Measurements from ENCODE around the gene IFNL2.
A peak's percentile ranks its signal among the peaks of the same experiment; 100 is the strongest.
"Not testable (repeated sequence)": the region's sequence is repeated elsewhere in the genome, so short reads cannot be mapped to it uniquely, and the experiment has no call there.

IFNL2 gene

DNA sequence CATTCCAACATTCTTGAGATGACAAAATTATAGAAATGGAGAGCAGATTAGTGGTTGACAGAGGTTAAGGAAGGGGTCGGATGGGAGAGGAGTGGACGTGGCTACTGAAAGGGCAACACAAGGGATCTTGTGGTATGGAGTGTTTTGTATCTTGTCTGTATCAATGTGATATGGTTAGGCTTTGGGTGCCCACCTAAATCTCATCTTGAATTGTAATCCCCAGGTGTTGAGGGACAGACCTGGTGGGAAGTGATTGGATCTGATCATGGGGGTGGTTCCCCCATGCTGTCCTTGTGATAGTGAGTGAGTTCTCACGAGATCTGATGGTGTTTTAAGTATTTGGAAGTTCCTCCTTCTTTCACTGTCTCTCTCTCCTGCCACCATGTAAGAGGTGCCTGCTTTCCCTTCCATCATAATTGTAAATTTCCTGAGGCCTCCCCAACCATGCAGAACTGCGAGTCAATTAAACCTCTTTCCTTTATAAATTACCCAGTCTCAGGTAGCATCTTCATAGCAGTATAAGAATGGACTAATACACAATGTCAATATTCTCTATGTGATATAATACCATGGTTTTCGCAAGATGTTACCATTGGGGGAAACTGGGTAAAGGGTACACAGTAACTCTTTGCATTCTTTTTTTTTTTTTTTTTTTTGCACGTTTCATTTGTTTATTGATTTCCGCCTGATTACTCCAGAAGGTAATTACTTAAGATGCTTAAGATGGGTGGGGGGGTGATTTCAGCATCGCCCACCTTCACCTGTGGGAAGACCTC is 14.6 kb upstream of the IFNL2 start:
- DNase-seq: no peak

DNA sequence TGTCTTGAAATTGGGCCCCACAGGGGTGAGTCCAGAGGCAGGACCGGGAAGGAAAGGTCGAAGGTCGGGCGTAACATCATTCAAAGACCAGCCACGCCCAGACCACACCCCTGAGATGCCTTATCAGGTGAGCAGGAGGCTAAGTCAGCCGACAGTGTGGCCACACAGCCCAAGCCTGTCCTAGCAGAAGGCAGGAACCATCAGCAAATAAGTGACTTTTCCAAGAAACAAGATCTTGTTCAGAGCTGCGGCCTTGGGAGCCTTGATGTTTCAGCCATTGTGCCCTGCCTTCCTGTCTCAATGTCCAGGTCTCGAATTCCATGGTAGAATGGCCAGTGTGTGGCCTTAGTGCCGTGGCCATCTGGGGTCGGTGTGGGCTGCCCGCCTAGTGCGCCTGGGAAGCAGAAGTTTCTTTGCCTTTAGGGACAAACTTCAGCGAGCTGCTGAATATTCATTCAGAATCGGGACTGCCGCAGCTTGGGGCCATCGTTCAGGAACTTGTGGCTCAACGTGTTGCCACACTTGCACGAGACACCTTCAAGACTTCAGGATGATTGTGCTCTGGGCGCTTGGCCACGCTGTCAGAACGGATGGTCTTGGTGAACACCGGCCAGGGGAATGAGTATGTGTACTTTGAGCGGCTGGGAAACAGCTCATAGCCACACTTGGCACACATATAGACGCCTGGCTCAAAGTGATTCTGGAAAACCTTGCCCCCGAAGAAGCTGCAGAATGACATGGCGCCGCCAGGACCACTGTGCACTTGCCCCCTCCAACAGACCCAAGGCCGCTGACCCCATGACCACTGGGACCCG is 13.5 kb upstream of the IFNL2 start:
- DNase-seq: no peak

DNA sequence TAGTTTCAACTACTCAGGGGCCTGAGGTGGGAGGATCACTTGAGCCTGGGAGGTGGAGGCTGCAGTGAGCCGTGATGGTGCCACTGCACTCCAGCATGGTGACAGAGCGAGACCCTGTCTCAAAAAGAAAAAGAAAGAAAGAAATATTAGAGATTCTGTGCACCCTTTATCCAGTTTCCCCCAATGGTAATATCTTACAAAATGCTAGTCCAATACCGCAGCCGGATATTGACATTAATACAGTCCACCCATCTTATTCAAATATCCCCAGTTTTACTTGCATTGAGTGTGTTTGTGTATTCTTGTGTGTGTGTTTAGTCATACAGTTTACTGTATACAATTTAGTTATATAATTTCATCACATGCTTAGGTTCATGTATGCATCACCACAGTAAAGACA is 11.0 kb upstream of the IFNL2 start:
- no peak for DNase-seq

DNA sequence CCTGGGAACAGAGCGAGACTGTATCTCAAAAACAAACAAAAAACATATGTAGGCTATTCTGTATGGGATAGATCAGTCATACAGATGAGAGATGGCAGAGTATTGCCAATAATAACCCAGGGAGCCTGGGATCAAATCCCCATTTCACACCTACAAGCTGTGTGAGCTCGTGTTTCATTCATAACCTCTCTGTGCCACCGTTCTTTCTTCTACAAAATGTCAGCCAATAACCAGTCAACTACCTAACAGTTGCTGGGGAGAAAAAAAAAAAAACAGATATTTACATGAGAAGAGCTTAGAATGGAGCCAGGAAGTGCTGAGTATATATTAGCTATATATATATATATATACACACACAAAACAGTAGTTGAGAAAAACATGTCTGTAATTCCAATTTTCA is 6.5 kb upstream of the IFNL2 start:
- DNase-seq: no peak

DNA sequence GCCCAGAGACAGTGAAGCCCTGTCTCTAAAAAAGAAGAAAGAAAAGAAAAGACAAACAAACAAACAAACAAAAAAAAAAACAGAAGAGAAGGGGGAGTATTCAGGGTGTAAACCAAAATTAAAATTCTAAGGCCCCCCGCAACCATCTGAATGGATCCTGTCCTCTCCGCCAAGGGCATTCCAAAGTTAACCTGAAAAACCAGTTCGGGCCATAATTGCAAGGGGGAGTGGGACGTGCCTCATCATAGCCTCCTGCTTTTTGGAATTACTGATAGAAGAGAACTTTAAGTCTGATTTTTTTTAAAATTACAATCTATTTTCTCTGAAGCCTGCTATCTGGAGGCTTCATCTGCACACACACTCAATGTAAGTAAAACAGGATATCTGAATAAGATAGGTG is 5.7 kb upstream of the IFNL2 start:
- DNase-seq: no peak

DNA sequence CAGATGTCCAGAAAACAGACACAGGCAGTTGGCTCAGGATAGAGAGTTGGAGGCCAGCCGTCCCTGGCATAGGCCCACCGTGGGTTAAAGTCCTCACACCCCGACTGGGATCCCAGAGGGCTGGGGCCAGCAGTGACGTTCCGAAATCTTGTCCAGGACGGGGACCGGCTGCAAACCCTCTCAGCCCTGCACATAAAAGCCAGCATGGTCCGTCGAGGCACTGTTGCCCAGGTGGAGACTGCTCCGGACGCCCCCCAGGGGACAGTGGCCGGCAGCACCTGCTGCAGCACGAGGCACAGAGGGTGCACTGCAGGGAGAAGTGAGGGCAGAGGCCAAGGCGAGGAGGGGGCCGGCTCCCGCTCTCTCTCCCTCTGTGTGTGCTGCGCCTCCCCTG is 4.3 kb upstream of the IFNL2 start:
- no peak for DNase-seq

DNA sequence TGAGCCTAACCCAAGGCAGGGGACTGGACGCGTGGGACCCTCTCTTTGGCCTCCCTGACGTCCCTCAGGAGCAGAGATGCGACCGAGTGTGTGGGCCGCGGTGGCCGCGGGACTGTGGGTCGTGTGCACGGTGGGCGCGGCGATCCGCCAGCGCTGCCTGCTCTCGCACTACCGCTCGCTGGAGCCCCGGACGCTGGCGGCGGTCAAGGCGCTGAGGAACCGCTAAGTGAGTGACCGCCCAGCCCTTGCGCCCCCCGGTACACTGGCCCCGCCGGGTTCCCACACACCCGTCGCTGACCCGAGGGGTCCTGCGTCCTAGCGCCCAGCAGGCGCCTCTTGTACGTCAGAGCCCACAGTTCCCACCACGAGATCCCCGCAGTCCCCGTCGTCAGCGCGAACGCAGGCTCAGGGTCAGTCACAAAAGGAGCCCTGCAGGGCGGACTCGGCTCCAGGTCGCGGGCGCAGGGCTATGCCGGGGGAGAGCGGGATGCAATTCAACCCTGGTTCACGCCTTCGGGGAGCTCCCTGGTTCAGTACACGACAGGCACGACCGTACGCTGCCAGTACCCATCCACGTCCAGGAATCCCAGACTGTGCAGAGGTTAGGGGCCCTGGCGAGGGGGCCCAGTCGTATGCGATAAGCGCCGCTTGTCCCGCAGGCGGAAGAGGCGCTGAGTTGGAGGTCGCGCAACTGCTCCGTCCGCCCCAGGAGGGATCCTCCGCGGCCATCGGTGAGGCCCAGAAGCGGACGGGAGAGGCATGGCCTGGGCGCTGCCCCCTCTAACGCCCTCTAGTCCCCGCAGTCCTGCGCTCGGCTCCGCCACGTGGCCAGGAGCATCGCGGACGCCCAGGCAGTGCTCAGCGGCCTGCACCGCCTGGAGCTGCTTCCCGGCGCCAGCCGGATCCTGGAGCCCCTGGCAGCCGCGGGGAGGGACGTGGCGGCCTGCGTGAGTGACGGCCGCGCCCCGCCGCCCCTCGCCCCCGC is 3.6 kb upstream of the IFNL2 start:
- no peak for DNase-seq

DNA sequence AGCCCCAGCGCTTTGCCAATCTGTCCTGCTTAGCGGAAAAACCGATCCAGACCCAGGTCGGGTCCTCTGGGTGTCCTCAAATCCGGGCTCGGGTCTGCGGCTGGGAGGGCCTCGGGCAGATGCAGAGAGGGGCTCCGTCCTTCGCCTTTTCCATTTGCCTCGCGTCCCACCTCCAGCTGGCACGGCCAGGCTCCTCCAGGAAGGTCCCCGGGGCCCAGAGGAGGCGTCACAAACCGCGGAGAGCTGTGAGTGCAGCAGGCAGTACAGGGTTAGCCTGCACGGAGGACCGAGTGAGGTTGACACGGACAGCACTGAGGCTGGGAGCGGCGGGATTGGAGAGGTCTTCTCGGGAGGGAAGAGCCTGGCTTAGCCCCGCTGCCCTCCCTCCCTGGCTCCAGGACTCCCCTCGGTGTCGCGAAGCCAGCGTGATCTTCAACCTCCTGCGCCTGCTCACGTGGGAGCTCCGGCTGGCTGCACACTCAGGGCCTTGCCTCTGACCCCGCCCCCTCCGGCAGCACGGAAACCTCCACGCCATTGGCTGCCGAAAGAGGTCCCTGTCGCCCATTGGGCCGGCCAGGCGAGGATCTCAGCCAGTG is 2.8 kb upstream of the IFNL2 start:
- DNase-seq: no peak

DNA sequence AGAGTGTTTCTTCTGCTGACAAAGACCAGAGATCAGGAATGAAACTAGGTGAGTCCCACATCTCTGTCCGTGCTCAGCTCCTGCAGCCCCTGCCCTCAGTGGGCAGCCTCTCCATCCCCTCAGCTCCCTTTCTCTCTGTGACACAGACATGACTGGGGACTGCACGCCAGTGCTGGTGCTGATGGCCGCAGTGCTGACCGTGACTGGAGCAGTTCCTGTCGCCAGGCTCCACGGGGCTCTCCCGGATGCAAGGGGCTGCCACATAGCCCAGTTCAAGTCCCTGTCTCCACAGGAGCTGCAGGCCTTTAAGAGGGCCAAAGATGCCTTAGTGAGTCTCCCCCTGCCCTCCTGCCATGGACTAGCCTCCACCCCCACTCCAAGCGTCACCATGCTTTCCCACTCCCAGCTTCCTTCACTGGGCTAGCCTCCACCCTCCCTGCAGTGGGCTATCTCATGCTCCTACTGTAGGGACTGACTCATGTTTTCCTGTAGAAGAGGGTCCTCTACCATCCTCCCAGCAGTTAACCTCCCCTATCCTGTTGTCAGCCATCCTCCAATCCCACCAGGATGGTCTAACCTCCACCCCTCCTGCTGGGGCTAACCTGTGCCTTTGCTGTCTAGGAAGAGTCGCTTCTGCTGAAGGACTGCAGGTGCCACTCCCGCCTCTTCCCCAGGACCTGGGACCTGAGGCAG is 481 bp downstream of the IFNL2 start:
- DNase-seq: not testable (repeated sequence)

DNA sequence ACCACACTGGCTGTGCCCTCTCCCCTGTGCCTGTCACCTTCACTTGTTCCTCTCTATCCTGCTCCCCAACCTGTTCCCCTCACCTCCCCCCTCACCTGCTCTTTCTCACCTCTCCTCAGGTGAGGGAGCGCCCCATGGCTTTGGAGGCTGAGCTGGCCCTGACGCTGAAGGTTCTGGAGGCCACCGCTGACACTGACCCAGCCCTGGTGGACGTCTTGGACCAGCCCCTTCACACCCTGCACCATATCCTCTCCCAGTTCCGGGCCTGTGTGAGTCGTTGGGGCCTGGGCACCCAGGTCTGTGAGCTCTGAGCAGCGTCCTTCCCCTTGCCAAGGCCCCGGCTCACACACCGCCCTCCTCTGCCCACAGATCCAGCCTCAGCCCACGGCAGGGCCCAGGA is 1.2 kb downstream of the IFNL2 start:
- not testable (repeated sequence) for DNase-seq

DNA sequence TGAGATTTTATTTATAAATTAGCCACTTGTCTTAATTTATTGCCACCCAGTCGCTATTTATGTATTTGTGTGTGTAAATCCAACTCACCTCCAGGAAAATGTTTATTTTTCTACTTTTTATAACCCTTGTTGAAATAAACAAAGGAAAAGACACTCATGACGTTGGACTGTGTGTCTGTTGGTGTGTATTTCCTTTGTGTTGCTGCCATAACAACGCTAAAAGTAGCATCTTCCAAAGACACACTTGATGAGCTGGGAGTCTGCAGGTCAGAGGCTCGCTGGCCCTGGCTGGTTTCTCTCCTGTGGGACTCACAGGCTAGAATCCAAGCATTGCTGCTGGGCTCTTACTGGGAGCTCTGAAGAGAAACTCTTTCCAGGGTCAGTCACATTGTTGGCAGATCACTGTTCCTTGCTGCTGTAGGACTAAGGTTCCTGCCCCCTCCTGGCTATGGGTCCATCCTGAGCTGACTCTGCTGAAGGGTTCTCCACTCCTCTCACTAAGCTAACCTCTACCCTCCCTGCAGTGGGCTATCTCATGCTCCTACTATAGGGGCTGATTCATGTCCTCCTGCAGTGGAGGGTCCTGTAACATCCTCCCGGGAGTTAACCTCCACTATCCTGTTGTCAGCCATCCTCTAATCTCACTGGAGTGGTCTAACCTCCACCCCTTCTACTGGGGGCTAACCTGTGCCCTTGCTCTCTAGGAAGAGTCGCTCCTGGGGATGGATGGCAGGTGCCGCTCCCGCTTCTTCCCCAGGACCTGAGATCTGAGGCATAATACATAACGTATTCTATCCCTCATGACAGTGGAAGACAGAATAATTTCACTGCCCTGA is 2.1 kb downstream of the IFNL2 start:
- DNase-seq: no peak

DNA sequence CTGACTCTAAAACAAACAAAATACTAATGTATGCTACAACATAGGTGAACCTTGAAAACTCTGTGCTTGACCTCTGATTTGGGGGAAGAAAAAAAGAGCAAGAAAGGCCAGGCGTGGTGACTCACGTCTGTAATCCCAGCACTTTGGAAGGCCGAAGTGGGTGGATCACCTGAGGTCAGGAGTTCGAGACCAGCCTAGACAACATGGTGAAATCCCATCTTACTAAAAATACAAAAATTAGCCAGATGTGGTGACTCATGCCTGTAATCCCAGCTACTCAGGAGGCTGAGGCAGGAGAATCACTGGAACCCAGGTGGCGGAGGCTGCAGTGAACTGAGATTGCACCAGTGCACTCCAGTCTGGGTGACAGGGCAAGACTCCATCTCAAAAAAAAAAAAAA is 5.7 kb downstream of the IFNL2 start:
- DNase-seq: not testable (repeated sequence)

DNA sequence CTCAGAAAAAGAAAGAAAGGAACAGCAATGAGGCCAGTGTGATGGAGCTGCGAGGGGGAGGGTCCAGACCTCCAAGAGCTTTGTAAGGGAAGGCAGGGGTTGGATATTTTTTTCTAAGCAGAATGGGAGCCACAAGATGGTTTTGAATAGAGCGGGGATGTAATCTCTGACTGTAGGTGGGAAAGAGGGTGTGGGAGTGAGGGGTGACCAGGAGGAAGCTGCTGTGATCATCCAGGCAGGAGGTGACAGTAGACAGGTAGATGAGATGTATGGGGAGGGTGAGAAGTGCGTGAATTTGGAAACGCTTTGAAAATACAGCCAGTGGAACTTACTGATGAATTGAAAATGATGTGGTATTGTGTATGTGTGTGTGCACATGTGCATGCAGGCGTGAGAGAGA is 7.4 kb downstream of the IFNL2 start:
- no peak for DNase-seq

DNA sequence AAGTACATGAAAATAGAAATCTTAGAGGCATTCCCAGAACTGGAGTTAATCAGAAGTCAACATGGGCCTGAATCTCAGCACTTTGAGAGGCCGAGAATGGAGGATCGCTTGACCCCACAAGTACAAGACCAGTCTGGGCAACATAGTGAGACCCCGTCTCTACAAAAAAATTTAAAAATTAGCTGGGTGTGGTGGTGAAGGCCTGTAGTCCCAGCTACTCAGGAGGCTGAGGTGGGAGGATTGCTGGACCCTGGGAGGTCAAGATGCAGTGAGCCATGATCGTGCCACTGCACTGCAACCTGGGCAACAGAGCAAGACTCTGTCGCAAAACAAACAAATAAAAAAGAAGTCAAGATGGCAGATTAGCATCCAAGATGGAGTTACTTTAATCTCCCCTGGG is 8.5 kb downstream of the IFNL2 start:
- DNase-seq: no peak

DNA sequence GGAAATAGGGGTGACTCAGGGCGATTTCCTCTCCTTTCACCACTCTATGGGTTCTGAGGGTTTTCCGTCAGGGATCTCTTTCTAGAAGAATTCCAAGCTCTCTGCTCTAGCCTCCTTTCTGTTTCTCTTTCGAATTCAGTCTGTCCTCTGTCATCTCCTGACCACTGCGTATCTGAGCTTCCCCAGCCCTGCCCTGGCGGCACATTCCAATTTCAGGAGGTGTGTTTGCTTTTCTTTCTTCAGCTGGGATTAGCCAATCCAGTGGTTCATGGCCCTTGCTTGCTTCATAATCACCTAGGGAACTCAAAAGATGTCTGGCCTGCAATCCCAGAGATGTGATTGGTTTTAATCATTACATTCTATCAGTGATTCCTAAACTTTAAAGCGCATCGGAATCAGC is 9.4 kb downstream of the IFNL2 start:
- DNase-seq: peak; percentile 4

DNA sequence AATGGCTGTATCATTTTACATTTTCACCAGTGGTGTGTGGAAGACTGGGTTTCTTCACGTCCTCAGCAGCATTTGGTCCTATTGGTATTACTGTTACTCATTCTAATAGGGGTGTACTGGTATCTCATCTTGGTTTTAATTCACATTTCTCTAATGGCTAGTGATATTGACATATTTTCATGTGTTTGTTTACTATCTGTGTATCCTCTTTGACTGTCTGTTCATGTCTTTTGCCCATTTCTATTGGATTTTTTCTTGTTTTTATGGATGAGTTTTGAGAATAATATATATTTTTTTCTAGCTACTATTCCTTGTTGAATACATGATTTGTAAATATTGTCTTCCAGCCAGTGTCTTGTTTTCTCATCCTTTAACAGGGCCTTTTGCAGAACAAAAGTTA is 13.8 kb downstream of the IFNL2 start:
- DNase-seq: no peak

DNA sequence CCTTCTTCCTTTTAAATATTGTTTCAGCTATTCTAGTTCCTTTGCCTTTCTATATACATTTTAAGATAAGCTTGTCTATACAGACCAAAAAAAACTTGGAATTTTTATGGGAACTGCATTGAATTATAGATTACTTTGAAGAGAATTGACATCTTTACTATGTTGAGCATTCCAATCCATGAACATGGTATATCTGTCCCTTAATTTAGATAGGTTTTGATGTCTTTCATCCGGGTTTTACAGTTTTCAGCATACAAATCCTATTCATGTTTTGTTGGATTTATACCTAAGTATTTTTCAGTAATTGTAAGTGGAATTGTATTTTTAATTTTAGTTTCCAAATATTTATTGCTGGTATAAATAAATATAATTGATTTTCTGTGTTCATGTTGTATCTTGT is 15.8 kb downstream of the IFNL2 start:
- DNase-seq: no peak

DNA sequence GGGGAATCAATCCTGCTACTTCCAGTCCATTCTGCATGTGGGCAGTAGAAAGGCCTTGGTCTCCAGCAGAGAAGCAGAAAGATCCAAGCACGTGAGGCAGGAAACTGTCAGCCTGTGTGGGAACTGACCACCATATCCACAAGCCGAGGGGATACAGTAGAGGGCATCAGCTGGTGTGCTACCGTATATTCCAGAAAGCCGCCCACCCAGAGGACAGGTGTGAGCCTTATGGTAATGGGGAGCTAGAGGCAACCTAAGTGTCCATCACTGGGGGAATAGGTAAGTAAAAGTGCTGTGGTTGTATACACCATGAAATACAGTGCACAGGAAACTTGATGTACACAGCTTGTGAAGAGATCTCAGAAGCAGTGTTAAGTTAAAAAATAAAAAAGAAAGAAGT is 25.2 kb downstream of the IFNL2 start:
- DNase-seq: no peak

DNA sequence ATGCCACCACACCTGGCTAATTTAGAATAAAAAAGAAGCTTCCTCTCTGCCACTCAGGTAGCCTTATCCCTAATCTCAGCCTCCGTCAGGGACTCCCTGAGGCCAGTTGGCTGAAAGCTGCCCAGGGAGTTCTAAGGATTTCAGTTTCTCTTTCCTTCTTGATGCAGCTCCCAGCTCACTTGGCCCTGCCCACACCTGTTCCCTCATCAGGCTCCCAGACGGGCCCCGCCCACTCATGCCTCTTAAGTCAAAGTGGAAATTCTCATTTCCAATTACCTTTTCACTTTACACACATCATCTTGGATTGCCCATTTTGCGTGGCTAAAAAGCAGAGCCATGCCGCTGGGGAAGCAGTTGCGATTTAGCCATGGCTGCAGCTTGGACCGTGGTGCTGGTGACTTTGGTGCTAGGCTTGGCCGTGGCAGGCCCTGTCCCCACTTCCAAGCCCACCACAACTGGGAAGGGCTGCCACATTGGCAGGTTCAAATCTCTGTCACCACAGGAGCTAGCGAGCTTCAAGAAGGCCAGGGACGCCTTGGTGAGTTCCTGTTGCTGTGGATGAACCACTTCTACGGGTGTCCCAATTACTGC is 28.0 kb downstream of the IFNL2 start, which contains the start of gene IFNL1:
IFNL1 (plus strand) TSS at position 353 of the 591 bp plus-strand sequence; CDS start at position 368, 15 bp downstream.
- no peak for DNase-seq

DNA sequence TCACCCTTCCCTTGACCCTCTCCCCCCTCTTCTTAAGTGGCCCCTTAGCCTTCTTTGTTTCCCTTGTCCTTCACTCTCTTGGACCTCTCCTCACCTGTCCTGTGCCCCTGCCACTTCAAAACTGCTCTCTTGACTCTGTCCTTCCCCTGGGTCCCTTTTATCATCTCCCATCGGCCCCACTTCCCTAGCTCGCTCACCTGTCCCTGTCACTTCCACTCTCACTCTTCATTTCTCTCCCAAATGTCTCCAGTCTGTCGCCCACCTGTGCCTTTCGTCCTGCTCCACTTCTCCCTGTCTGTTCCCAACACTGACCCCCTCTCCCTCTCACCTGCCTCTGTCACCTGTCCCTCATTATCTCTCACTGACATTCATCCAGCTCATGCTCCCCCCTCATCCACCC is 28.7 kb downstream of the IFNL2 start:
- no peak for DNase-seq

All from kidney glomerular epithelial cell (primary cell).